ENCODE measurements around the gene PRKRA. TPM values are rescaled to one million over a fixed set of nuclear protein-coding genes. Genes with fewer than 3 reads are reported as not detected.

PRKRA gene
- total and polyA plus RNA-seq, 2 of the 13 experiments (the other 11 are each of a cell fraction or from before 2014, with no cell fraction given) = 53.1 to 74.7 TPM

- TF ChIP-seq SP2 (CRISPR knock-in tag; IDR thresholded peaks at IDR 0.05) = 0 out of 2 replicates have a peak, but pooled peaks have one; percentile 19
- TF ChIP-seq HNRNPK (IDR thresholded peaks at IDR 0.05; ENCODE audit: low read depth, low read length, poor library complexity, severe bottlenecking) = no peak
- TF ChIP-seq ETV5 (CRISPR knock-in tag; IDR thresholded peaks at IDR 0.05; ENCODE audit: borderline replicate concordance) = peak; percentile 32; the same call in 1 of the 2 replicates
- TF ChIP-seq TBL1XR1 (IDR thresholded peaks at IDR 0.05; ENCODE audit: borderline replicate concordance, low read length, partially characterized antibody) = no peak
- peak; percentile 67; the same call in 1 of the 2 replicates for TF ChIP-seq ZNF230 (CRISPR knock-in tag; IDR thresholded peaks at IDR 0.05)
- TF ChIP-seq ZFP41 (CRISPR knock-in tag; IDR thresholded peaks at IDR 0.05; ENCODE audit: borderline replicate concordance) = no peak
- no peak for TF ChIP-seq ZNF674 (CRISPR knock-in tag; IDR thresholded peaks at IDR 0.05; ENCODE audit: low read depth)
- no peak for TF ChIP-seq SMAD1 (CRISPR knock-in tag; IDR thresholded peaks at IDR 0.05; ENCODE audit: borderline replicate concordance, low read depth)
- TF ChIP-seq TOPORS (CRISPR knock-in tag; IDR thresholded peaks at IDR 0.05) = no peak
- no peak for TF ChIP-seq ZNF296 (CRISPR knock-in tag; conservative IDR thresholded peaks at IDR 0.05)
- no peak for TF ChIP-seq ZFAT (CRISPR knock-in tag; conservative IDR thresholded peaks at IDR 0.05)
- TF ChIP-seq KLF16 (CRISPR knock-in tag; IDR thresholded peaks at IDR 0.05) = peak in 1 of 2 experiments; percentile 54; a peak in 1 of 4 replicates
- peak; percentile 70; the same call in 1 of the 2 replicates for TF ChIP-seq SIN3A (IDR thresholded peaks at IDR 0.05; ENCODE audit: borderline replicate concordance, low read depth, low read length)
- TF ChIP-seq, protein P1, sequence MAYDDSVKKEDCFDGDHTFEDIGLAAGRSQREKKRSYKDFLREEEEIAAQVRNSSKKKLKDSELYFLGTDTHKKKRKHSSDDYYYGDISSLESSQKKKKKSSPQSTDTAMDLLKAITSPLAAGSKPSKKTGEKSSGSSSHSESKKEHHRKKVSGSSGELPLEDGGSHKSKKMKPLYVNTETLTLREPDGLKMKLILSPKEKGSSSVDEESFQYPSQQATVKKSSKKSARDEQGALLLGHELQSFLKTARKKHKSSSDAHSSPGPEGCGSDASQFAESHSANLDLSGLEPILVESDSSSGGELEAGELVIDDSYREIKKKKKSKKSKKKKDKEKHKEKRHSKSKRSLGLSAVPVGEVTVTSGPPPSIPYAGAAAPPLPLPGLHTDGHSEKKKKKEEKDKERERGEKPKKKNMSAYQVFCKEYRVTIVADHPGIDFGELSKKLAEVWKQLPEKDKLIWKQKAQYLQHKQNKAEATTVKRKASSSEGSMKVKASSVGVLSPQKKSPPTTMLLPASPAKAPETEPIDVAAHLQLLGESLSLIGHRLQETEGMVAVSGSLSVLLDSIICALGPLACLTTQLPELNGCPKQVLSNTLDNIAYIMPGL (CRISPR knock-in tag; IDR thresholded peaks at IDR 0.05; ENCODE audit: borderline replicate concordance in 1 of 2, low read depth in 1 of 2) = peak; percentile 86 to 98
- no peak for TF ChIP-seq ZNF326 (CRISPR knock-in tag; IDR thresholded peaks at IDR 0.05; ENCODE audit: borderline replicate concordance)
- TF ChIP-seq AKAP8 (CRISPR knock-in tag; IDR thresholded peaks at IDR 0.05) = no peak
- TF ChIP-seq CCAR2 (optimal IDR thresholded peaks at IDR 0.05; ENCODE audit: low read depth, low read length) = no peak
- TF ChIP-seq ZNF724P (CRISPR knock-in tag; IDR thresholded peaks at IDR 0.05; ENCODE audit: borderline replicate concordance) = no peak
- no peak for TF ChIP-seq CHCHD3 (CRISPR knock-in tag; IDR thresholded peaks at IDR 0.05)
- TF ChIP-seq ZBTB34 (CRISPR knock-in tag; IDR thresholded peaks at IDR 0.05) = no peak
- TF ChIP-seq ZNF562 (CRISPR knock-in tag; IDR thresholded peaks at IDR 0.05; ENCODE audit: borderline replicate concordance) = no peak
- TF ChIP-seq THAP8 (CRISPR knock-in tag; IDR thresholded peaks at IDR 0.05; ENCODE audit: borderline replicate concordance) = no peak
- TF ChIP-seq ZMYM4 (CRISPR knock-in tag; IDR thresholded peaks at IDR 0.05) = peak; percentile 83
- no peak for TF ChIP-seq ELF4 (CRISPR knock-in tag; IDR thresholded peaks at IDR 0.05; ENCODE audit: borderline replicate concordance)
- TF ChIP-seq FLYWCH1 (CRISPR knock-in tag; IDR thresholded peaks at IDR 0.05) = no peak
Measured at GRCh38 chr2:178414266-178415247, 36.4 kb downstream of the PRKRA start (continued).
